Type B pancreatic cell (in vitro differentiated cells): ENCODE data around the gene AREL1. TPM values are rescaled to one million over a fixed set of nuclear protein-coding genes. Genes with fewer than 3 reads are reported as not detected.

Source experiments
- DNase-seq: peaks from one replicate; pipeline ENCODE4 v3.0.0; 2021; ENCODE audit warnings: mixed read lengths; ENCODE audit not compliant: unreplicated experiment; ENCODE audit errors: extremely low spot score
- H3K27ac Mint-ChIP-seq: 2 replicates; pipeline ENCODE4 v1.8.0; 2021; ENCODE audit warnings: mild to moderate bottlenecking, mixed read lengths
- H3K27me3 Mint-ChIP-seq: 2 replicates; pipeline ENCODE4 v1.8.0; 2021; ENCODE audit warnings: mixed read lengths
- H3K36me3 Mint-ChIP-seq: 2 replicates; pipeline ENCODE4 v1.8.0; 2021; ENCODE audit warnings: mixed read lengths
- H3K4me1 Mint-ChIP-seq: one replicate; pipeline ENCODE4 v1.8.0; 2021; ENCODE audit warnings: mixed read lengths; ENCODE audit not compliant: unreplicated experiment
- H3K4me3 Mint-ChIP-seq: 2 replicates; pipeline ENCODE4 v1.8.0; 2021; ENCODE audit warnings: mild to moderate bottlenecking, mixed read lengths
- H3K9me3 Mint-ChIP-seq: 2 replicates; pipeline ENCODE4 v1.8.0; 2021; ENCODE audit warnings: mixed read lengths
- CTCF ChIP-seq: fragments of 200-600 bp; sonication (generic); conservative IDR thresholded peaks from 2 replicates; pipeline ENCODE4 v1.5.0; 2021; ENCODE audit warnings: antibody characterized with exemption, mild to moderate bottlenecking
- total RNA-seq: library from RNA; stranded (reverse); gene quantifications from 2 replicates; pipeline ENCODE4 v1.2.1, GENCODE V29; 2021; ENCODE audit warnings: low replicate concordance

The AREL1 gene
- total RNA-seq, 1 donor from 2014 or later = 41.5 TPM

GRCh38 chr14:74675219-74675618, 37.7 kb downstream of the AREL1 start:
- no peak for DNase-seq
- Mint-ChIP-seq H3K27ac (no peak overlapping the region), H3K4me3 (no peak overlapping the region), H3K27me3 (no peaks in the 10 kb centered on the region), H3K4me1 (no peaks in the 10 kb centered on the region), H3K9me3 (no peaks in the 10 kb centered on the region), H3K36me3 (peaks cover 10% of the 10 kb centered on the region)
- TF ChIP-seq CTCF = no peak

- no peak for DNase-seq
- TF ChIP-seq CTCF = no peak
- Mint-ChIP-seq H3K4me3 (no peak overlapping the region), H3K4me1 (no peaks in the 10 kb centered on the region), H3K27ac (no peak overlapping the region), H3K9me3 (no peaks in the 10 kb centered on the region), H3K27me3 (no peaks in the 10 kb centered on the region), H3K36me3 (peaks cover 14% of the 10 kb centered on the region)
These were observed 39.1 kb downstream of the AREL1 start for GRCh38 chr14:74673768-74674167.

GRCh38 chr14:74671789-74672188, 41.1 kb downstream of the AREL1 start:
- Mint-ChIP-seq H3K9me3 (no peaks in the 10 kb centered on the region), H3K36me3 (peaks cover 20% of the 10 kb centered on the region), H3K27ac (no peak overlapping the region), H3K4me3 (no peak overlapping the region), H3K27me3 (no peaks in the 10 kb centered on the region), H3K4me1 (no peaks in the 10 kb centered on the region)
- TF ChIP-seq CTCF = no peak
- DNase-seq = no peak

- no peak for TF ChIP-seq CTCF
- no peak overlapping the region for H3K27ac Mint-ChIP-seq
- no peaks in the 10 kb centered on the region for H3K4me1 Mint-ChIP-seq
- no peak for DNase-seq
- no peaks in the 10 kb centered on the region for H3K9me3 Mint-ChIP-seq
- H3K27me3 Mint-ChIP-seq = no peaks in the 10 kb centered on the region
- no peak overlapping the region for H3K4me3 Mint-ChIP-seq
- H3K36me3 Mint-ChIP-seq = peaks cover 15% of the 10 kb centered on the region
These were observed 42.0 kb downstream of the AREL1 start for GRCh38 chr14:74670726-74671411.

GRCh38 chr14:74669846-74670245, 43.0 kb downstream of the AREL1 start:
- H3K27ac Mint-ChIP-seq = no peak overlapping the region
- no peaks in the 10 kb centered on the region for H3K9me3 Mint-ChIP-seq
- H3K4me1 Mint-ChIP-seq = no peaks in the 10 kb centered on the region
- no peaks in the 10 kb centered on the region for H3K27me3 Mint-ChIP-seq
- TF ChIP-seq CTCF = no peak
- no peak overlapping the region for H3K4me3 Mint-ChIP-seq
- H3K36me3 Mint-ChIP-seq = peaks cover 15% of the 10 kb centered on the region
- DNase-seq = no peak
